Measurements from ENCODE around the gene TAF1A.

TAF1A gene

DNA sequence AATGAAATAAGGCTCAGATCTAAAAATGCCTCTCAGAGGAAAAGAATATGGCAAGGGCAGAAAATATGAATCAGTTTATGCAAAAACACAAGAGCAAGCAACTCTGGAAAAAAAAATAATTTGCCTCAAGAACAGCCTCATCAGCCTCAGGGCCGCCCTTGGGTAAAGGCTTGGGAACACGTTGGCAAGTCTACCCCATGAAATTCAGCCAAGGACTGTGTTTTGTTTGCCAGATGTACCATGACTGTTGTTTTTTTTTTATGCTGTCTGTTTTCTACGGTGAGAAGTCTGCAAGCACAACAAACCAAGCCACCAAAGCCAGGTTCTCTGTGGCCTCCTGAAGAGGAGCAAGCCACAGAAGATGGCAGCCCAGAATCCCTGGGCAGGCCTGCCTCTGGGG lies 59.8 kb downstream of the TAF1A start:
- DNase-seq = no peak

DNA sequence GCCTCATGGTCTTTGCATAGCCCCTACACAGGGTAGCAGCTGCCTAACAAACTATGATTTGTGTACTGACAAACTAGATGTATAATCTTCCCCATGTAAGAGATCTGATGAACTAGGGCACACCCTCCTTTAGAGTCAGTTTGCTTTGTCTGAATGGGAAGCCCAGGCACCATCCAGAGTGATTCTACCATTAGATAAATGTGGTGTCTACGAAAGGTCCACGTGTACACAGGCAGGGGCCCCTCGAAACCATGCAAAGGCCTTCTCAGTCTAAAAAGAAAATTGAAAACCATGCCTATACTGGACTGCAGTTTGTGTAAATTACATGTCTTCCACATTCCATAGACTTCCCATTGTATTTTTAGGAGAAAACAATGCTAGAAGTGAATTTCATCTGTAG lies 60.6 kb downstream of the TAF1A start:
- DNase-seq = no peak

DNA sequence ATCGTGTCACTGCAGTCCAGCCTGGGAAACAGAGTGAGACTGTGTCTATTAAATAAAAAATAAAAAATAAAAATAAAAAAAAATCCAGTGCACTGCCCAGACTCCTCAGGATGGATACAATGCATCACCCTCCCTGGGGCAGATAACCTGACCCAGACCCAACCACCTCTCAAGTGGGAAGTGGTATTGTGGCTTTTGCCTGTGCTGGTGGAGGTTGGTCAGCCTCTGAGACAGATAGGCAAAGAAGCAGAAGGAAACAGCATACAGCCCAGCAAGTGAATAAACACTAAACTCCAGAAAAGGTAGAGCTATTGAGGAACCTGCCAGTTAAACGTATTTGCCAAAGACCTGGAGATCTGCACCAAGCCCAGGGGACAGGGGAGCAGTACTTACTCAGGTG lies 63.8 kb downstream of the TAF1A start:
- no peak for DNase-seq

DNA sequence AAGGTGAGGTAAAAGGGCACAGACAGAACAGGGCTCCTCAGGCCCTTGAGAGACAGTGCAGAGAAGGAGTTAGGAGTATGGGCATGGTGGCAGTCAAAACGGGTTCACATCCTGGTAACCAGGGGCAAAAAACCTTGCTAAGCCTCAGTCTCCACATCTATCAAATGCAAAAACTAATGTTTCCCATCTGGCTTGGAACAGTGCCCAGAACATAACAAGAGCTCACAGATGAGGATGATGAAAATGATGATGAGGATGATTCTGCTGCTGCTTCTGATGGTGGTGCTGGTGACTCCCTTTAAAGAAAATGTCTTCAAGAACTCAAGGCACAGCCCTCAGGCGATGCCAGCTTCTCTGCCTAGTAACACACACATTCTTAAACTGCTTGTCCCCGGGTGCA lies 65.9 kb downstream of the TAF1A start:
- no peak for DNase-seq

DNA sequence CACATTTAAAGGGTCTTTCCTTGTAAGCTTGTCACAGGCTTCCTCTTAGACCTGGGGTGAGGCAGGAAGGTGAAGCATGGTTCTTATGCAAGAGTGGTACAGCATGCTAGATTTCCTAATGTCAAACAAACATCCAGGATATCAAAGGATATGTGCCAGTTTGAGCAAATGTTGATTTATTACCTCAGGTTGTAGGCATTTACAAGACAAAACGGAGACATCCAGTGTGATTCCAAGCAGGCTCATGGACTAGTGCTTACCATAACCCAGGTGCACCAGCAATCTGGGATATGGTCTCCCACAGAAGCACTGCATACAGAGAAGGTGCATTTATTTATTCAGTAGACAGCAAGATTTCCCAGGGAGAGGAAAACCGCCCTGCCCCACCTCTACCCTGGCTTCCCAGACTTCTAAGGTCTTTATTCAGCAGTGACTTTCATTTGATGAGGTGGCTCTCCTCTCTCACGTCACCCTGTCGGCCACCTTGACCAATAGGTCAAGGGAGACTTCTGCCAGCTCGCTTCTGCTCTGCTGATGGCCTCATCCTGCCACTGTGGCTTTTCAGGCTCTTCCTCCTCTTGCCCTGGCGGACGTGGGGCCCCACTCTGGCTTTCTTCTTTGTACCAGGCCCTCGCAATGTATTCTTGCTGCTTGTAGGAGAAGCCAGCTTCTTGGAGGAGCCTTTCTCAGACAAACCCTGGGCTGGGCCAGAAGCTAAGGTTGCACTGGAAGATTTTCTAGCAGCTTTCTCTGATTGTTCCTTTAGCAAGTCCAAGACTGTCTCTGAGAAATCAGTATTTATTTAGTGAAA lies 67.4 kb downstream of the TAF1A start:
- no peak for DNase-seq

DNA sequence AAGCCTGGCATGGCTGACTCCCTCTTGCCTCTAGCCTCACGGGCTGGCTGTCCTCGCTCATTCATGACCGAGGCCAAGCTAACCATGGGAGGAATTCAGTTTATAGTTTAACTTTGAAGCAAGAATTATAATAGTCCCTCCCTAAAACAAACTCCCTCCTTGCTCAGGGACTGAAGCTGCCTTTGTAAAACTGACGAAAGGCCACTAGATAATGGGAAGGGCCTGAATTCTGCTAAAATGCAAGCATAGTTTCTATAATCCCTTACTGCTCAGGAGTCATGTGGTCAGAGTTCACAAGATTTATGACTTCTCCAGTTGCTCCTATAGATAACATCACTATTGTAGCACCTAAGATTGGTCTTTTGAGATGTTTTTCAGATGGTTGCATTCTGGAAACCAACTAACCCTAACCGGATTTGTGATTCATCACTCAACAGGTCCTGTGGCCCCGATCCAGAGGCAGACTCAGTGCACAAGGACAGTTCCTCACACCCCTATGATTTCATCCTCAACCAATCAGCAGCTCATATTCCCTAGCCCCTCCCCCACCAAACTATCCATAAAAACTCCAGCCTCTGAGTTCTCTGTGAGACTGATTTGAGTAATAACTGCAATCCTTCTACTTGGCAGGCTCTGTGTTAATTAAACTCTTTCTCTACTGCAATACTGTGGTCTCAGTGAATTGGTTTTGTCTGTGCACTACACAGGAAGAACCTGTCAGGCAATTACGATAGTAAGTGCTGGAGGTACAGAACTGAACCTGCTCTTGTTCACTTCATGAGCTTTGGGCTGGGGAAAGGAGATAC lies 68.2 kb downstream of the TAF1A start:
- DNase-seq = no peak

Measured in Kasumi-1 (cell line).